Upper lobe of left lung (tissue), 4 donors: Measurements from ENCODE around the gene TRIM23.

Experiments
- POLR2AphosphoS5 ChIP-seq, 2 donors: sonication (generic); formaldehyde crosslinking; IDR thresholded peaks; one replicate each; pipeline ENCODE4 v1.5.1; 2017; ENCODE audit warnings: antibody characterized with exemption in 2 of 2
- TF ChIP-seq, protein P1 (sequence below), 6 experiments: fragments of 450-650 bp in 4 of 6; fragments of 200-600 bp in 2 of 6; sonication (generic) in 2 of 6; IDR thresholded peaks; one replicate each; pipeline ENCODE4 v1.5.1; 2016 to 2019; ENCODE audit warnings: antibody characterized with exemption in 6 of 6

DNA sequence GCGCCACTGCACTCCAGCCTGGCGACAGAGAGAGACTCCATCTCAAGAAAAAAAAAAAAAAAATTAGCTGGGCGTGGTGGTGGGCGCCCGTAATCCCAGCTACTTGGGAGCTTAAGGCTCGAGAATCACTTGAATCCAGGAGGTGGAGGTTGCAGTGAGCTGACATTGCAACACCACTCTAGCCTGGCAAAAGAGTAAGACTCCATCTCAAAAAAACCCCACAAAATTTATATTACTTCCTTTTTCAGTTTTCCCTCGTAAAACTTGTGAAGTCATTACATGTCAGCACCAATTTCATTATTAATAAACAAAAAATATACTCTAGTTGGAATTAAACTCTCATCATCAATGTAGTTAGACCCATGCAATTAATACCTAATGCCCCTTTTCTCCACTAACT lies 44.6 kb upstream of the TRIM23 start:
- TF ChIP-seq, protein P1, sequence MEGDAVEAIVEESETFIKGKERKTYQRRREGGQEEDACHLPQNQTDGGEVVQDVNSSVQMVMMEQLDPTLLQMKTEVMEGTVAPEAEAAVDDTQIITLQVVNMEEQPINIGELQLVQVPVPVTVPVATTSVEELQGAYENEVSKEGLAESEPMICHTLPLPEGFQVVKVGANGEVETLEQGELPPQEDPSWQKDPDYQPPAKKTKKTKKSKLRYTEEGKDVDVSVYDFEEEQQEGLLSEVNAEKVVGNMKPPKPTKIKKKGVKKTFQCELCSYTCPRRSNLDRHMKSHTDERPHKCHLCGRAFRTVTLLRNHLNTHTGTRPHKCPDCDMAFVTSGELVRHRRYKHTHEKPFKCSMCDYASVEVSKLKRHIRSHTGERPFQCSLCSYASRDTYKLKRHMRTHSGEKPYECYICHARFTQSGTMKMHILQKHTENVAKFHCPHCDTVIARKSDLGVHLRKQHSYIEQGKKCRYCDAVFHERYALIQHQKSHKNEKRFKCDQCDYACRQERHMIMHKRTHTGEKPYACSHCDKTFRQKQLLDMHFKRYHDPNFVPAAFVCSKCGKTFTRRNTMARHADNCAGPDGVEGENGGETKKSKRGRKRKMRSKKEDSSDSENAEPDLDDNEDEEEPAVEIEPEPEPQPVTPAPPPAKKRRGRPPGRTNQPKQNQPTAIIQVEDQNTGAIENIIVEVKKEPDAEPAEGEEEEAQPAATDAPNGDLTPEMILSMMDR (IDR thresholded peaks at IDR 0.05), result no peak
- TF ChIP-seq POLR2AphosphoS5 (IDR thresholded peaks at IDR 0.05), result no peak
